ENCODE data around the gene UMAD1. TPM values are rescaled to one million over a fixed set of nuclear protein-coding genes. Genes with fewer than 3 reads are reported as not detected.

The UMAD1 gene
- total RNA-seq, 4 donors from 2014 or later = 1.3 to 32.9 (median 15.3) TPM

DNA sequence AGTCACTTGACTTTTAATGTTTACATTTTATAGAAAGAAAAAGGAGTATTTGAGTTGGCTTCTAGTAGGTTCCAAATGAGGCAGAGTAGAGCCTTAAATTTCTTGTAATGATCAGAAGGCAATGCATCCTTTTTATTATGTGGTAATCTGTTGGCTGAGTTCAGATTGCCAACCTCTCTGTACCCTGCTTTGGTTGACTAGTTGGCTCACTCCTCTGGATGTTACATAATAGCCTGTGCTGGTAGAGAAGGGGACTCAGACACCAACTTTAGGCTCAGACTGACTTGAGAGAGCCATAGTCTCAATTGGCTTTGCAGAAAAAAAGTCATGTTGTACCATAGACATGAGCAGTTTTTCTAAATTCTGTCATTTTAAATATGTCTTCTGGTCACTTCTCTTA lies 281.3 kb downstream of the UMAD1 start:
- TF ChIP-seq, protein P1, sequence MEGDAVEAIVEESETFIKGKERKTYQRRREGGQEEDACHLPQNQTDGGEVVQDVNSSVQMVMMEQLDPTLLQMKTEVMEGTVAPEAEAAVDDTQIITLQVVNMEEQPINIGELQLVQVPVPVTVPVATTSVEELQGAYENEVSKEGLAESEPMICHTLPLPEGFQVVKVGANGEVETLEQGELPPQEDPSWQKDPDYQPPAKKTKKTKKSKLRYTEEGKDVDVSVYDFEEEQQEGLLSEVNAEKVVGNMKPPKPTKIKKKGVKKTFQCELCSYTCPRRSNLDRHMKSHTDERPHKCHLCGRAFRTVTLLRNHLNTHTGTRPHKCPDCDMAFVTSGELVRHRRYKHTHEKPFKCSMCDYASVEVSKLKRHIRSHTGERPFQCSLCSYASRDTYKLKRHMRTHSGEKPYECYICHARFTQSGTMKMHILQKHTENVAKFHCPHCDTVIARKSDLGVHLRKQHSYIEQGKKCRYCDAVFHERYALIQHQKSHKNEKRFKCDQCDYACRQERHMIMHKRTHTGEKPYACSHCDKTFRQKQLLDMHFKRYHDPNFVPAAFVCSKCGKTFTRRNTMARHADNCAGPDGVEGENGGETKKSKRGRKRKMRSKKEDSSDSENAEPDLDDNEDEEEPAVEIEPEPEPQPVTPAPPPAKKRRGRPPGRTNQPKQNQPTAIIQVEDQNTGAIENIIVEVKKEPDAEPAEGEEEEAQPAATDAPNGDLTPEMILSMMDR (IDR thresholded peaks at IDR 0.05) = no peak
- no peak for TF ChIP-seq POLR2A (IDR thresholded peaks at IDR 0.05)
- no peak for DNase-seq
- no peak overlapping the region for H3K27ac ChIP-seq
- H3K9me3 ChIP-seq = no peaks in the 10 kb centered on the region
- H3K4me1 ChIP-seq = no peaks in the 10 kb centered on the region
- H3K36me3 ChIP-seq = no peaks in the 10 kb centered on the region
- H3K4me3 ChIP-seq = no peak overlapping the region
- H3K27me3 ChIP-seq = no peaks in the 10 kb centered on the region
- intact Hi-C loops (cut with DNase I; ENCODE audit: low total_unique reads) = no loop called here

- H3K9me3 ChIP-seq = no peaks in the 10 kb centered on the region
- H3K27me3 ChIP-seq = no peaks in the 10 kb centered on the region
- no peak for TF ChIP-seq POLR2A (IDR thresholded peaks at IDR 0.05)
- intact Hi-C loops (cut with DNase I; ENCODE audit: low total_unique reads) = no loop called here
- no peaks in the 10 kb centered on the region for H3K36me3 ChIP-seq
- H3K4me3 ChIP-seq = no peak overlapping the region
- H3K27ac ChIP-seq = no peak overlapping the region
- H3K4me1 ChIP-seq = no peaks in the 10 kb centered on the region
- DNase-seq = no peak
Observed at GRCh38 chr7:7922684-7923385, 282.3 kb downstream of the UMAD1 start.

- Histone ChIP-seq H3K27me3 (no peaks in the 10 kb centered on the region), H3K36me3 (no peaks in the 10 kb centered on the region), H3K4me1 (no peaks in the 10 kb centered on the region), H3K4me3 (no peak overlapping the region), H3K9me3 (no peaks in the 10 kb centered on the region), H3K27ac (no peak overlapping the region)
- no peak for DNase-seq
- TF ChIP-seq, protein P1 (IDR thresholded peaks at IDR 0.05) = no peak
- no peak for TF ChIP-seq POLR2A (IDR thresholded peaks at IDR 0.05)
- intact Hi-C loops (cut with DNase I; ENCODE audit: low total_unique reads) = no loop called here
Observed at GRCh38 chr7:7923818-7924217, 283.3 kb downstream of the UMAD1 start.

DNA sequence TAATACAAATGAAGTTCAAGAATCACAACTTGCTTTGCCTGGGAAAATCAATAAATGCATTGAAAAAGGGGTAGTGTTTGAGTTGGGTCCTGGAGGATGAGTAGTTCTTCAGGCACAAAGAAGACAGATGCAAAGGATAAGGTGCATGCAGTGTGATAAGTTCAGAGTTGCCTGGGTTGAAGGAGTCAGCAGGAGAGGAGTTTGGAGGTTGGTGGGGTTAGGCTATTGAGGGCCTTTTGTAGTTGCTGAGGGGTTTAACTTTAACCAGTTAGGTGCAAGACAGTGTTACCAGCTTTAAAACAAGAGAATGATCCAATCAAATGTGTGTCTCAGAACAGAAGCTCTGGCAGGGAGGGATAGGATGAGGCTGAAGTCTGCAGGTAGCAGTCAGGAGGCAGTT lies 283.8 kb downstream of the UMAD1 start:
- no peaks in the 10 kb centered on the region for H3K9me3 ChIP-seq

More for the DNA sequence above, 283.8 kb downstream of the UMAD1 start:
- Histone ChIP-seq H3K27me3 (no peaks in the 10 kb centered on the region), H3K36me3 (no peaks in the 10 kb centered on the region), H3K4me1 (no peaks in the 10 kb centered on the region), H3K27ac (no peak overlapping the region), H3K4me3 (no peak overlapping the region)
- TF ChIP-seq, protein P1 (IDR thresholded peaks at IDR 0.05) = no peak
- TF ChIP-seq POLR2A (IDR thresholded peaks at IDR 0.05) = no peak
- no peak for DNase-seq
- intact Hi-C loops (cut with DNase I; ENCODE audit: low total_unique reads) = no loop called here

Small RNAs within 50 kb of the gene (small RNA-seq; reads per million reads assigned to genes)
- not detected for gene RNU6-534P

Other genes starting within 250 kb of the UMAD1 start
- 1 to 10 TPM in 2 of 4 donors, under 1 TPM in 2; 0.26 to 6.8 (median 1.7) TPM for gene COL28A1, start 104.9 kb upstream of the UMAD1 start, total RNA-seq
- gene MIOS, start 73.9 kb upstream of the UMAD1 start, total RNA-seq = 100 to 1,000 TPM in 1 of 4 donors, 10 to 100 TPM in 3; 13.2 to 124 (median 28.5) TPM
- 10 to 100 TPM in 3 of 4 donors, 1 to 10 TPM in 1; 5.3 to 19.2 (median 18.6) TPM for gene RPA3, start 77.9 kb downstream of the UMAD1 start, total RNA-seq